ENCODE results near the gene FAM107B. TPM values are rescaled to one million over a fixed set of nuclear protein-coding genes. Genes with fewer than 3 reads are reported as not detected.

The FAM107B gene
- total and polyA plus RNA-seq, 7 donors = 12.8 to 111 (median 15.0) TPM

- DNase-seq = peak; percentile 87
- 61 to 82% methylated on average over 14 of the region's 14 CpGs for WGBS, 2 donors
- H3K9me3 ChIP-seq = no peaks in the 10 kb centered on the region
- H3K4me1 ChIP-seq = peaks cover 0 to 28% (median 15%) of the 10 kb centered on the region in 4 donors
- intact Hi-C loops (cut with DNase I) = no loop called here
- TF ChIP-seq POLR2AphosphoS5 (IDR thresholded peaks at IDR 0.05) = no peak
- TF ChIP-seq POLR2A (IDR thresholded peaks at IDR 0.05) = no peak
- TF ChIP-seq, protein P1, sequence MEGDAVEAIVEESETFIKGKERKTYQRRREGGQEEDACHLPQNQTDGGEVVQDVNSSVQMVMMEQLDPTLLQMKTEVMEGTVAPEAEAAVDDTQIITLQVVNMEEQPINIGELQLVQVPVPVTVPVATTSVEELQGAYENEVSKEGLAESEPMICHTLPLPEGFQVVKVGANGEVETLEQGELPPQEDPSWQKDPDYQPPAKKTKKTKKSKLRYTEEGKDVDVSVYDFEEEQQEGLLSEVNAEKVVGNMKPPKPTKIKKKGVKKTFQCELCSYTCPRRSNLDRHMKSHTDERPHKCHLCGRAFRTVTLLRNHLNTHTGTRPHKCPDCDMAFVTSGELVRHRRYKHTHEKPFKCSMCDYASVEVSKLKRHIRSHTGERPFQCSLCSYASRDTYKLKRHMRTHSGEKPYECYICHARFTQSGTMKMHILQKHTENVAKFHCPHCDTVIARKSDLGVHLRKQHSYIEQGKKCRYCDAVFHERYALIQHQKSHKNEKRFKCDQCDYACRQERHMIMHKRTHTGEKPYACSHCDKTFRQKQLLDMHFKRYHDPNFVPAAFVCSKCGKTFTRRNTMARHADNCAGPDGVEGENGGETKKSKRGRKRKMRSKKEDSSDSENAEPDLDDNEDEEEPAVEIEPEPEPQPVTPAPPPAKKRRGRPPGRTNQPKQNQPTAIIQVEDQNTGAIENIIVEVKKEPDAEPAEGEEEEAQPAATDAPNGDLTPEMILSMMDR (IDR thresholded peaks at IDR 0.05) = no peak
- TF ChIP-seq EP300 (IDR thresholded peaks at IDR 0.05) = no peak
- no peak overlapping the region for H3K4me3 ChIP-seq
- no peaks in the 10 kb centered on the region for H3K27me3 ChIP-seq
- no peaks in the 10 kb centered on the region for H3K36me3 ChIP-seq
- peak overlapping the region; percentile 64 to 71 (median 68) for H3K27ac ChIP-seq
These were observed 23.4 kb downstream of the FAM107B start for GRCh38 chr10:14751014-14751896.

DNA sequence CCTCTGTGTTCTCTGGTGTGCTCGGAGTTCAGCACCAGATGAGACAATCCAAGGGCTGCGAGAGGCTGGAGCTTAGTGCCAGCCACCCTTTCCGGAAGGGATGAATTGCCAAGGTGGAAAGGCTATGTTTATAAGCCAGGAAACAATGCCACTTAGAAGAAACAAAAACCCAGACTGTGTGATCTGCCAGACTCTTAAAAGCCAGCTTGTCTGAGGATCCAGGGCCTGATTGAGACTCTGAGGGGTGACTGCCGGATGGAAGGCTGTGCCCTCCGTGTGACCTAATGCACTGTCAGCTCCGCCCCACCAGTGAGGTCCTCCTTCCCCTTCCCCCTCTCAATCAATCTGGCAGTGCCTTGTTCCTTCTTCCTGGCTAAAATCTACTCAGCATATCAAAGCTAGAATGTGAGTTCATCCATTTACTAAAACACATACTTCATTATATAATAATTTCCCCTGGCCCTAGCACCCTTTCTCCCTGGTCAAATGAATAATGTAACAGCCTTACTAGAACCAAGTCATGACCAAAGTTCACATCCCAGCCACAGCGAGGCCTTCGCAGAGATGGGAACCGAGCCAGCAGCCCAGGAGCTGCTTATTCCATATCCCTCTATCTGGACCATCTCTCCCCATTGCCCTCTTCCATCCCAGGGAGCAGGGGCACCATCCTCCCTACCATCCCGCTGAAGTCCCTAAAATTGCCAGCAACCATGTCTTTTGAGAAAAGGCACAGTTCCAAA lies 25.5 kb downstream of the FAM107B start:
- Histone ChIP-seq H3K9me3 (no peaks in the 10 kb centered on the region), H3K4me3 (no peak overlapping the region), H3K36me3 (no peaks in the 10 kb centered on the region), H3K27me3 (no peaks in the 10 kb centered on the region), H3K4me1 (peaks cover 0 to 28% (median 15%) of the 10 kb centered on the region in 4 donors), H3K27ac (peak overlapping the region in 3 of 4 donors; percentile 24 to 45 (median 30))
- 44 to 58% methylated on average over 10 of the region's 10 CpGs for WGBS, 2 donors
- intact Hi-C loops (cut with DNase I) = no loop called here
- no peak for TF ChIP-seq POLR2AphosphoS5 (IDR thresholded peaks at IDR 0.05)
- DNase-seq = no peak

GRCh38 chr10:14748441-14748840 lies 26.3 kb downstream of the FAM107B start:
- H3K27me3 ChIP-seq = no peaks in the 10 kb centered on the region
- intact Hi-C loops (cut with DNase I) = no loop called here

DNA sequence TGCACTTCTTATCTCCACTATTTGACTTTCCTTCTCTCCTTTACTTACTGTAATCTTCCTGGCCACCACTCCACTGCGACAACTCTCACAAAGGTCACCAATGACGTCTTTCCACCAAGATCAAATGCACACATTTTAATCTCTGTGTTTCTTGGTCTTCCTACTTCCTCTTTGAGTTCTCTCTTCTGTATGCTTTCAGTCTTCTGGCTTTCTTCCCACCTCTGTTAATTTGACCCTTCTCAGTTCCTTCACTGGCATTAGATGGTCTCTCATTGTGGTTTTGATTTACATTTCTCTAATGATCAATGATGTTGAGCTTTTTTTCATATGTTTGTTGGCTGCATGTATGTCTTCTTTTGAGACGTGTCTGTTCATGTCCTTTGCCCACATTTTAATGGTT lies 31.9 kb downstream of the FAM107B start:
- Histone ChIP-seq H3K9me3 (no peaks in the 10 kb centered on the region), H3K4me3 (no peak overlapping the region), H3K27ac (no peak overlapping the region), H3K4me1 (peaks cover 0 to 16% (median 10%) of the 10 kb centered on the region in 4 donors), H3K36me3 (no peaks in the 10 kb centered on the region), H3K27me3 (no peaks in the 10 kb centered on the region)
- no peak for DNase-seq
- WGBS, 2 donors = 12 to 23% methylated on average over 3 of the region's 3 CpGs
- intact Hi-C loops (cut with DNase I) = no loop called here
- TF ChIP-seq, protein P1 (IDR thresholded peaks at IDR 0.05) = no peak
- TF ChIP-seq EP300 (IDR thresholded peaks at IDR 0.05) (no peak), POLR2AphosphoS5 (IDR thresholded peaks at IDR 0.05) (no peak), POLR2A (IDR thresholded peaks at IDR 0.05) (no peak)

More at GRCh38 chr10:14748441-14748840, 26.3 kb downstream of the FAM107B start:
- H3K4me3 ChIP-seq = no peak overlapping the region
- WGBS, 2 donors = 67 to 75% methylated on average over 3 of the region's 3 CpGs
- peak; percentile 73 for DNase-seq
- no peaks in the 10 kb centered on the region for H3K36me3 ChIP-seq
- H3K4me1 ChIP-seq = peaks cover 0 to 28% (median 15%) of the 10 kb centered on the region in 4 donors
- TF ChIP-seq POLR2A (IDR thresholded peaks at IDR 0.05) (no peak), POLR2AphosphoS5 (IDR thresholded peaks at IDR 0.05) (no peak), EP300 (IDR thresholded peaks at IDR 0.05) (no peak)
- TF ChIP-seq, protein P1 (IDR thresholded peaks at IDR 0.05) = no peak
- peak overlapping the region in 2 of 4 donors; percentile 24 to 45 for H3K27ac ChIP-seq
- no peaks in the 10 kb centered on the region for H3K9me3 ChIP-seq

GRCh38 chr10:14742382-14742781 lies 32.3 kb downstream of the FAM107B start:
- peaks cover 0 to 19% (median 13%) of the 10 kb centered on the region in 4 donors for H3K4me1 ChIP-seq
- no peak for DNase-seq
- TF ChIP-seq POLR2AphosphoS5 (IDR thresholded peaks at IDR 0.05) (no peak), POLR2A (IDR thresholded peaks at IDR 0.05) (no peak), EP300 (IDR thresholded peaks at IDR 0.05) (no peak)
- TF ChIP-seq, protein P1 (IDR thresholded peaks at IDR 0.05) = no peak
- H3K36me3 ChIP-seq = no peaks in the 10 kb centered on the region
- 85 to 87% methylated on average over 1 of the region's 1 CpG for WGBS, 2 donors
- H3K27me3 ChIP-seq = no peaks in the 10 kb centered on the region
- H3K4me3 ChIP-seq = no peak overlapping the region
- no peak overlapping the region for H3K27ac ChIP-seq
- intact Hi-C loops (cut with DNase I) = no loop called here
- H3K9me3 ChIP-seq = no peaks in the 10 kb centered on the region
